BLaER1 (cell line): ENCODE measurements around the gene EGFL7.

Source experiments
- H3K27ac ChIP-seq: shearing (Covaris generic); formaldehyde crosslinking; 2 replicates; pipeline ENCODE4 v1.8.1; 2022
- H3K27me3 ChIP-seq: shearing (Covaris generic); formaldehyde crosslinking; 2 replicates; pipeline ENCODE4 v1.8.1; 2022
- H3K36me3 ChIP-seq: shearing (Covaris generic); formaldehyde crosslinking; 2 replicates; pipeline ENCODE4 v1.8.1; 2022
- H3K4me1 ChIP-seq: shearing (Covaris generic); formaldehyde crosslinking; 2 replicates; pipeline ENCODE4 v1.8.1; 2022
- H3K4me2 ChIP-seq: shearing (Covaris generic); formaldehyde crosslinking; 2 replicates; pipeline ENCODE4 v1.8.1; 2022
- H3K4me3 ChIP-seq: shearing (Covaris generic); formaldehyde crosslinking; 2 replicates; pipeline ENCODE4 v1.8.1; 2022
- H3K9ac ChIP-seq: shearing (Covaris generic); formaldehyde crosslinking; 2 replicates; pipeline ENCODE4 v1.8.1; 2022
- H3K9me3 ChIP-seq: shearing (Covaris generic); formaldehyde crosslinking; 2 replicates; pipeline ENCODE4 v1.8.1; 2022
- H4K20me1 ChIP-seq: shearing (Covaris generic); formaldehyde crosslinking; 2 replicates; pipeline ENCODE4 v1.8.1; 2022
- Cebpa-rat ChIP-seq: shearing (Covaris generic); IDR thresholded peaks from 2 replicates; pipeline ENCODE4 v1.8.1; 2022

Gene EGFL7

GRCh38 chr9:136673975-136674785 lies 11.5 kb downstream of the EGFL7 start:
- H3K36me3 ChIP-seq = peaks cover 63% of the 10 kb centered on the region
- H3K27ac ChIP-seq = peak overlapping the region; percentile 63; the same call in 1 of the 2 replicates
- no peak overlapping the region for H3K9ac ChIP-seq

GRCh38 chr9:136674786-136675349 lies 12.2 kb downstream of the EGFL7 start:
- Histone ChIP-seq H3K27me3 (no peaks in the 10 kb centered on the region), H3K4me2 (peak overlapping the region; percentile 99), H4K20me1 (peaks cover 81% of the 10 kb centered on the region), H3K9ac (no peak overlapping the region), H3K4me1 (peaks cover 83% of the 10 kb centered on the region), H3K36me3 (peaks cover 59% of the 10 kb centered on the region), H3K27ac (no peak overlapping the region), H3K4me3 (no peak overlapping the region), H3K9me3 (no peaks in the 10 kb centered on the region)
- TF ChIP-seq Cebpa-rat = no peak

More at GRCh38 chr9:136673975-136674785, 11.5 kb downstream of the EGFL7 start:
- TF ChIP-seq Cebpa-rat = no peak
- no peak overlapping the region for H3K4me3 ChIP-seq
- peaks cover 81% of the 10 kb centered on the region for H4K20me1 ChIP-seq
- H3K27me3 ChIP-seq = no peaks in the 10 kb centered on the region
- no peaks in the 10 kb centered on the region for H3K9me3 ChIP-seq
- H3K4me1 ChIP-seq = peaks cover 83% of the 10 kb centered on the region
- H3K4me2 ChIP-seq = peak overlapping the region; percentile 99

DNA sequence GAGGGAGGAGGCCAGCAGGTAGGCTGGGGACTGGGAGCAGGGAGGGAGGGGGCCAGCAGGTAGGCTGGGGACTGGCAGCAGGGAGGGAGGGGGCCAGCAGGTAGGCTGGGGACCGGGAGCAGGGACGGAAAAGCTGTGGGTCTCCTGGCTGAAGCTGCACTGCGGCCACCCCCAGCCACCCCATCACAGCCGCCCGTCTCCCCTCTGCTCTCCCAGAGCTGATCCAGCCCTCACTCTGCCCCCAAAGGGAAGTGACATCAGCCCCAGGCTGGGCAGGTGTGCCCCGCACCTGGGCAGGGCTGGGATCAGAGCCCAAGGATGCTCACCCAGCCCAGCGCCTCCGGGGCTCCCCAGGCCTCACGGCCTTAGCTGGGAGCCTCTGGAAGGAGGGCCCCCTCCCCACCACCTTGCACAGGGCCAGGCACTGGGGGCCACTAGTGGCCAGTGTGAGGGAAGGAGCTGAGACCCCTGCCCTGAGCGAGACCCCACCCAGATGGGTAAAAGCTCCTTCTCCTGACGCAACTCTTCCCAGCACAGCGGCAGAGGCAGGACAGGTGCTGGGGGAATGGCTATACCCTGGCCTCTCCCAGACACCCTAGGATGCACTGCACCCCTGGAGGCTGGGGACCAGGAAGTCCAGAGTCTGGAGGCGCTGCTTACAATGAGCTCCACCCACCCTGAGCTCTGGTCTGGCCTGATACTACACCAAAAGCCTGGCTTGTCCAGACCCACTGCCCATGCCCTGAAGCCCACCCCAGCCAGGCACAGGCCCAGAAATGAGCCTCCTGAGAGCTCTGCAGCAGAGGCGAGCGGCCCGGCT lies 13.0 kb downstream of the EGFL7 start:
- Histone ChIP-seq H4K20me1 (peaks cover 85% of the 10 kb centered on the region), H3K9me3 (no peaks in the 10 kb centered on the region), H3K4me3 (no peak overlapping the region), H3K9ac (no peak overlapping the region), H3K4me2 (0 out of 2 replicates have a peak overlapping the region, but pooled peaks have one; percentile 14), H3K4me1 (peaks cover 83% of the 10 kb centered on the region), H3K27ac (no peak overlapping the region), H3K36me3 (peaks cover 52% of the 10 kb centered on the region), H3K27me3 (no peaks in the 10 kb centered on the region)
- TF ChIP-seq Cebpa-rat = no peak

GRCh38 chr9:136676297-136676794 lies 13.6 kb downstream of the EGFL7 start:
- Histone ChIP-seq H3K9me3 (no peaks in the 10 kb centered on the region), H3K36me3 (peaks cover 59% of the 10 kb centered on the region), H3K27me3 (no peaks in the 10 kb centered on the region), H3K9ac (no peak overlapping the region), H3K4me1 (peaks cover 83% of the 10 kb centered on the region), H3K4me3 (no peak overlapping the region), H3K27ac (no peak overlapping the region), H3K4me2 (no peak overlapping the region), H4K20me1 (peaks cover 88% of the 10 kb centered on the region)
- no peak for TF ChIP-seq Cebpa-rat

DNA sequence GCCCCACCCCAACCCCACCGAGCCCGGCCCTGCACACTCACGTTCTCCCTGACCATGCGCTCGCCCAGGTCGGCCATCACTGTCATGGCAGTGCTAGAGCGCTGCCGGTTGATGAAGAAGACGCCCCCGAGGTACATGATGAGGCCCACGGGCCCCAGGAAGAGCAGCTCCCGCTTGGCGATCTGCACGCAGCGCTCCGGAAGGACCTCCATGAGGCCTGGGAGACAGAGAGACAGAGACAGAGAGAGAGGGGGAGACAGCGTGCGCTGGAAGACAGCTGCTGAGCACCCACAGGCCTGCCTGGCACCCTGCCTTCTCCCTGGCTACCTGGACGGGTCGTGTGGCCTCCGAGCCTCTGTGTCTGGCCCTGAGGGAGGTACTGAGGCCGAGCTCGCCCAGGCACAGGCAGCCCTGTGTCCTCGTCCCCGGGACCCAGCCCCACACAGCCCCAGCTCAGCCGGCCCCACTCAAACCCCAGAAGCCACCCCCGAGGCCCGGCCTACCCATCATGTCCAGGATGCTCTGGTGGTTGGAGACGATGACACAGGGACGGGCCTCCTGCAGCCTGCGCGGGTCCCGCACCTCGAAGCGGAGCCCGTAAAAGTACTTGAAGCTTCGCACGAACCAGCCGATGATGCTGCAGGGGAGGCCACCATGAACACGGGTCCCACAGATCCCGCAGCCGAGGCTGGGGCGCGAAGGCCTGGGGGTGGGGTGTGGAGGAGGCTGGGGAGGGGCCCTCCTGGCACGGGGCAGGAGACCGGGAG lies 14.4 kb downstream of the EGFL7 start:
- H3K4me1 ChIP-seq = peaks cover 83% of the 10 kb centered on the region
- H3K27me3 ChIP-seq = no peaks in the 10 kb centered on the region
- H3K36me3 ChIP-seq = peaks cover 63% of the 10 kb centered on the region
- H3K4me3 ChIP-seq = no peak overlapping the region
- H3K9me3 ChIP-seq = no peaks in the 10 kb centered on the region
- H3K27ac ChIP-seq = no peak overlapping the region
- no peak for TF ChIP-seq Cebpa-rat
- peaks cover 88% of the 10 kb centered on the region for H4K20me1 ChIP-seq
- H3K4me2 ChIP-seq = no peak overlapping the region
- H3K9ac ChIP-seq = no peak overlapping the region

DNA sequence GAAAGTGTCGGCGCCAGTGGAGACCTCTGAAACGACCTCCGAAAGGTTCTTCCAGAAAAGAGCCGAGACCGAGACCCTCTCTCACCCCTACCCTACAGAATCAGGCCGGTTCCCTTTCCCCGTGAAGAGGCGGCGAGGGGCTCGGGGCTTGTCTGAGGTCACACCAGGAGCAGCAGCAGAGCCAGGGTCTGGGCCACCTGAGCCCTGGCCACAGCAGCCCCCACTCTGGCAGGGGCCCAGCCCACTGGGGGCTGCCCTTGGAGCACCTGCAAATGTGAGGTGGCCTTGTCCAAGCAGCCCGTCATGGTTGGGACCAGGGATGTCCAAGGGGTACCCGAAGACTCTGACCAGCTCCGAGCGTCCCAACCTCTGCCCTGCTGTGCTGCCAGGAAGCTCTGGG lies 15.3 kb downstream of the EGFL7 start:
- Histone ChIP-seq H3K27me3 (no peaks in the 10 kb centered on the region), H4K20me1 (peaks cover 89% of the 10 kb centered on the region), H3K9ac (peak overlapping the region; percentile 68), H3K27ac (peak overlapping the region; percentile 75), H3K4me3 (no peak overlapping the region), H3K36me3 (peaks cover 60% of the 10 kb centered on the region), H3K4me1 (peaks cover 81% of the 10 kb centered on the region), H3K9me3 (no peaks in the 10 kb centered on the region), H3K4me2 (peak overlapping the region; percentile 89; the same call in 1 of the 2 replicates)
- TF ChIP-seq Cebpa-rat = no peak

DNA sequence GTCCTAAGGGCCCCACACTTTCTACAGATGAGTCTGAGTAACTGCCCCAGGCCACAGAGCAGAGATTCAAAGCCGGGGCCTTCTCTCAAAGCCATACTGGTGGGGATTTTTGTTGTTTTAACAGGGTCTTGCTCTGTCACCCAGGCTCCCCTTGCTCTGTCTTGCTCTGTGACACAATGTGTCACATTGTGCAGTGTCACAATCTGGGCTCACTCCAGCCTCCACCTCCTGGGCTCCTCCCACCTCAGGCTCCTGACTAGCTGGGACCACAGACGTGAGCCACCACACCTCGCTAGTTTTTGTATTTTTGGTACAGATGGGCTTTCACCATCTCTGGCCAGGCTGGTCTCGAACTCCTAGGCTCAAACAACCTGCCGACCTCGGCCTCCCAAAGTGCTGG lies 15.9 kb downstream of the EGFL7 start:
- Histone ChIP-seq H3K4me3 (no peak overlapping the region), H3K27me3 (no peaks in the 10 kb centered on the region), H3K9me3 (no peaks in the 10 kb centered on the region), H3K4me1 (peaks cover 81% of the 10 kb centered on the region), H4K20me1 (peaks cover 89% of the 10 kb centered on the region), H3K9ac (peak overlapping the region; percentile 68), H3K36me3 (peaks cover 59% of the 10 kb centered on the region), H3K27ac (peak overlapping the region; percentile 75), H3K4me2 (peak overlapping the region; percentile 89)
- no peak for TF ChIP-seq Cebpa-rat

DNA sequence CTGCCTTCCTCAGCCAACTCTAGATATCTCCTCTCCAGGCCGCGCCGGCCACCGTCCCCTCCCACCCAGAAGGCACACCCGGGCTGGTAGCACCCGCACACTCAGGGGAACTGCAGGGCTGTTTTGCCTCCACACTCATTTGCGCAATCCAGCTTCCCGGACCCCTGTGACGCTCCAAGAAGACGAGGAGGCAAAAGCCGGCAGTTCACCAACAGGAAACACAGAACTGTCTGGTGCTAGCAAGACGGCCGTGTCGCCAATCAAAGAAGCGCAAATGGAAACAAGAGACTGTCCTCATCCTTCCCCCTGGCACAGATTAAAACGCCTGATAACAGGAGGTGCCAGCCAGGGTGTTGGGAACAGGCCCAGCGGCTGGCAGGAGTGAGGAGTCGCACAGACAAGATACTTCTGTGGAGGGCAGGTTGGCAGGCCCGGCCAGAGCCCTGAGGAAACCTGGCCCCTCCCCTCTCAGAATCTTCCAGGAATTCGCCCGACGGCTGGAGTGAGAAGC lies 16.8 kb downstream of the EGFL7 start:
- peaks cover 89% of the 10 kb centered on the region for H4K20me1 ChIP-seq

GRCh38 chr9:136681029-136681428 lies 18.3 kb downstream of the EGFL7 start:
- peaks cover 95% of the 10 kb centered on the region for H4K20me1 ChIP-seq
- H3K4me1 ChIP-seq = peaks cover 84% of the 10 kb centered on the region
- H3K36me3 ChIP-seq = peaks cover 46% of the 10 kb centered on the region
- no peaks in the 10 kb centered on the region for H3K27me3 ChIP-seq
- H3K4me3 ChIP-seq = no peak overlapping the region
- H3K4me2 ChIP-seq = peak overlapping the region; percentile 43
- H3K9me3 ChIP-seq = no peaks in the 10 kb centered on the region
- no peak overlapping the region for H3K9ac ChIP-seq
- TF ChIP-seq Cebpa-rat = no peak
- H3K27ac ChIP-seq = 0 out of 2 replicates have a peak overlapping the region, but pooled peaks have one; percentile 49

More for the DNA sequence above, 16.8 kb downstream of the EGFL7 start:
- Histone ChIP-seq H3K4me2 (peak overlapping the region; percentile 89), H3K4me3 (peak overlapping the region; percentile 41; the same call in 1 of the 2 replicates), H3K9ac (peak overlapping the region; percentile 68), H3K27ac (peak overlapping the region; percentile 75), H3K9me3 (no peaks in the 10 kb centered on the region), H3K27me3 (no peaks in the 10 kb centered on the region), H3K4me1 (peaks cover 81% of the 10 kb centered on the region), H3K36me3 (peaks cover 56% of the 10 kb centered on the region)
- TF ChIP-seq Cebpa-rat = peak; percentile 96
